ENCODE data around the gene C16orf95.
"Not testable (repeated sequence)": the region's sequence is repeated elsewhere in the genome, so short reads cannot be mapped to it uniquely, and the experiment has no call there.

Gene C16orf95

GRCh38 chr16:87316923-87317749 lies at the start of gene C16orf95:
TSS of gene C16orf95 (minus strand) at chr16:87317392. CDS start at chr16:87317242, 150 bp downstream.
- peak; percentile 97 for DNase-seq

GRCh38 chr16:87366930-87367329 lies 49.7 kb upstream of the C16orf95 start:
- DNase-seq, result no peak

GRCh38 chr16:87366288-87366687 lies 49.1 kb upstream of the C16orf95 start:
- DNase-seq, result no peak

GRCh38 chr16:87365021-87365713 lies 48.0 kb upstream of the C16orf95 start:
- no peak for DNase-seq

GRCh38 chr16:87363771-87364455 lies 46.7 kb upstream of the C16orf95 start:
- DNase-seq, result no peak

GRCh38 chr16:87362828-87363559 lies 45.8 kb upstream of the C16orf95 start:
- not testable (repeated sequence) for DNase-seq

GRCh38 chr16:87361916-87362619 lies 44.9 kb upstream of the C16orf95 start:
- DNase-seq, result no peak

GRCh38 chr16:87360862-87361610 lies 43.8 kb upstream of the C16orf95 start:
- DNase-seq, result no peak

- DNase-seq, result no peak
Observed at GRCh38 chr16:87359121-87359520, 41.9 kb upstream of the C16orf95 start.

- no peak for DNase-seq
Observed at GRCh38 chr16:87358696-87359095, 41.5 kb upstream of the C16orf95 start.

- DNase-seq, result no peak
Observed at GRCh38 chr16:87358250-87358649, 41.1 kb upstream of the C16orf95 start.

- DNase-seq, result no peak
Observed at GRCh38 chr16:87356491-87356853, 39.3 kb upstream of the C16orf95 start.

GRCh38 chr16:87353613-87354012 lies 36.4 kb upstream of the C16orf95 start:
- DNase-seq, result no peak

GRCh38 chr16:87352818-87353217 lies 35.6 kb upstream of the C16orf95 start:
- no peak for DNase-seq

GRCh38 chr16:87351320-87351698 lies 34.1 kb upstream of the C16orf95 start:
- DNase-seq, result no peak

GRCh38 chr16:87350681-87351319 lies 33.6 kb upstream of the C16orf95 start:
- no peak for DNase-seq

- DNase-seq, result no peak
Observed at GRCh38 chr16:87350031-87350430, 32.8 kb upstream of the C16orf95 start.

GRCh38 chr16:87348616-87349157 lies 31.5 kb upstream of the C16orf95 start:
- DNase-seq, result no peak

GRCh38 chr16:87347932-87348615 lies 30.9 kb upstream of the C16orf95 start:
- DNase-seq, result no peak

- DNase-seq, result no peak
Observed at GRCh38 chr16:87346517-87347060, 29.4 kb upstream of the C16orf95 start.
